ENCODE results near the gene HRK.

GRCh38 chr12:116837097-116837496, 44.1 kb downstream of the HRK start:
- TF ChIP-seq CTCF (IDR thresholded peaks at IDR 0.05; ENCODE audit: borderline replicate concordance, extremely low read depth, low read length, poor library complexity, severe bottlenecking), result no peak
- TF ChIP-seq EZH2 (IDR thresholded peaks at IDR 0.05; ENCODE audit: borderline replicate concordance, low read depth, low read length, severe bottlenecking), result no peak
